GM23338 (cell line): ENCODE data around the gene CD2AP. TPM values are rescaled to one million over a fixed set of nuclear protein-coding genes. Genes with fewer than 3 reads are reported as not detected.

Experiments used
- ATAC-seq: fragments of 200-7000 bp; cut with Tn5 transposase; 3 replicates; pipeline ENCODE4 v1.9.1; 2020
- DNase-seq: peaks from one replicate; pipeline ENCODE4 v3.0.0-alpha.2; 2015; ENCODE audit warnings: low spot score
- H2AFZ ChIP-seq: fragments of 200-600 bp; sonication (generic); 2 replicates; pipeline ENCODE4 v1.8.0; 2016; ENCODE audit warnings: antibody characterized with exemption, mild to moderate bottlenecking, moderate library complexity
- H3F3A ChIP-seq: fragments of 200-600 bp; sonication (generic); replicated peaks from 2 replicates; pipeline ENCODE4 v1.8.0; 2017; ENCODE audit warnings: antibody characterized with exemption, mixed run types, low read depth
- H3K27ac ChIP-seq: fragments of 200-600 bp; sonication (generic); 2 replicates; pipeline ENCODE4 v1.6.1; 2016; ENCODE audit warnings: low read depth
- H3K27me3 ChIP-seq: fragments of 200-600 bp; sonication (generic); 2 replicates; pipeline ENCODE4 v1.8.0; 2016; ENCODE audit warnings: mild to moderate bottlenecking, mixed run types, moderate library complexity; ENCODE audit not compliant: insufficient read depth
- H3K36me3 ChIP-seq: fragments of 200-600 bp; sonication (generic); 2 replicates; pipeline ENCODE4 v1.8.0; 2016; ENCODE audit warnings: mild to moderate bottlenecking; ENCODE audit not compliant: insufficient read depth
- H3K4me1 ChIP-seq: fragments of 200-600 bp; sonication (generic); 2 replicates; pipeline ENCODE4 v1.8.0; 2016; ENCODE audit warnings: mild to moderate bottlenecking, moderate library complexity; ENCODE audit not compliant: insufficient read depth
- H3K4me2 ChIP-seq: fragments of 200-600 bp; sonication (generic); 2 replicates; pipeline ENCODE4 v1.7.1; 2017; ENCODE audit warnings: mixed run types
- H3K4me3 ChIP-seq: fragments of 200-600 bp; sonication (generic); 2 replicates; pipeline ENCODE4 v1.6.1; 2016; ENCODE audit warnings: mixed run types
- H3K79me2 ChIP-seq: fragments of 200-600 bp; sonication (generic); replicated peaks from 2 replicates; pipeline ENCODE4 v1.8.0; 2017; ENCODE audit warnings: mild to moderate bottlenecking; ENCODE audit not compliant: insufficient read depth
- H3K9me2 ChIP-seq: fragments of 200-600 bp; sonication (generic); 2 replicates; pipeline ENCODE4 v1.8.0; 2017; ENCODE audit not compliant: insufficient read depth
- H4K20me1 ChIP-seq: fragments of 200-600 bp; sonication (generic); replicated peaks from 2 replicates; pipeline ENCODE4 v1.8.0; 2017; ENCODE audit warnings: mild to moderate bottlenecking; ENCODE audit not compliant: insufficient read depth
- H3K27ac Mint-ChIP-seq: 2 replicates; pipeline ENCODE4 v1.8.0; 2020; ENCODE audit warnings: inconsistent platforms, mild to moderate bottlenecking, moderate library complexity, mixed read lengths
- H3K27me3 Mint-ChIP-seq: 3 replicates; pipeline ENCODE4 v1.8.0; 2022; ENCODE audit warnings: low read depth, mild to moderate bottlenecking, moderate library complexity, mixed read lengths, inconsistent platforms; ENCODE audit not compliant: insufficient read depth, poor library complexity
- H3K36me3 Mint-ChIP-seq: 3 replicates; pipeline ENCODE4 v1.8.0; 2021; ENCODE audit warnings: low read depth, mild to moderate bottlenecking, inconsistent platforms, moderate library complexity, mixed read lengths
- H3K4me1 Mint-ChIP-seq: 3 replicates; pipeline ENCODE4 v1.8.0; 2020; ENCODE audit warnings: mild to moderate bottlenecking, inconsistent platforms, mixed read lengths
- H3K4me3 Mint-ChIP-seq: 3 replicates; pipeline ENCODE4 v1.8.0; 2021; ENCODE audit warnings: moderate library complexity, mild to moderate bottlenecking, inconsistent platforms, mixed read lengths
- H3K9me3 Mint-ChIP-seq: 3 replicates; pipeline ENCODE4 v1.8.0; 2020; ENCODE audit warnings: moderate library complexity, mild to moderate bottlenecking, inconsistent platforms, mixed read lengths
- CREB1 ChIP-seq: fragments of 250-450 bp; sonication (Bioruptor Pico); IDR thresholded peaks from 2 replicates; pipeline ENCODE4 v1.5.0; 2020; ENCODE audit warnings: low read depth, mild to moderate bottlenecking, moderate library complexity
- CTCF ChIP-seq, 2 experiments: fragments of 200-600 bp in 1 of 2; sonication (generic) in 1 of 2; conservative IDR thresholded peaks; 2 replicates each; pipeline versions ENCODE4 v1.5.1 to v1.6.1; 2016 to 2017; ENCODE audit warnings: antibody characterized with exemption in 2 of 2, low read depth in 2 of 2, mild to moderate bottlenecking in 2 of 2, moderate library complexity in 1 of 2
- ETS1 ChIP-seq: IDR thresholded peaks from 2 replicates; pipeline ENCODE4 v1.6.1; 2016; ENCODE audit warnings: antibody characterized with exemption
- EZH2 ChIP-seq: fragments of 200-600 bp; sonication (generic); IDR thresholded peaks from one replicate; pipeline ENCODE4 v1.8.0; 2017; ENCODE audit warnings: antibody characterized with exemption, mild to moderate bottlenecking, low read depth; ENCODE audit not compliant: unreplicated experiment
- EZH2phosphoT487 ChIP-seq: fragments of 200-600 bp; sonication (generic); IDR thresholded peaks from one replicate; pipeline ENCODE4 v1.8.1; 2018; ENCODE audit warnings: antibody characterized with exemption; ENCODE audit not compliant: unreplicated experiment
- JUNB ChIP-seq: IDR thresholded peaks from one replicate; pipeline ENCODE4 v1.6.1; 2016; ENCODE audit warnings: antibody characterized with exemption; ENCODE audit not compliant: unreplicated experiment
- NANOG ChIP-seq: IDR thresholded peaks from 2 replicates; pipeline ENCODE4 v1.6.1; 2016; ENCODE audit warnings: antibody characterized with exemption, borderline replicate concordance
- POLR2AphosphoS5 ChIP-seq: IDR thresholded peaks from 2 replicates; pipeline ENCODE4 v1.6.1; 2016; ENCODE audit warnings: antibody characterized with exemption, low read depth
- STAT1 ChIP-seq: IDR thresholded peaks from one replicate; pipeline ENCODE4 v1.6.1; 2016; ENCODE audit warnings: antibody characterized with exemption; ENCODE audit not compliant: unreplicated experiment
- ZNF114 ChIP-seq: fragments of 250-450 bp; sonication (Bioruptor Pico); IDR thresholded peaks from 2 replicates; pipeline ENCODE4 v1.5.0; 2020; ENCODE audit warnings: mild to moderate bottlenecking, moderate library complexity
- ZNF331 ChIP-seq: fragments of 250-450 bp; sonication (Bioruptor Pico); IDR thresholded peaks from 2 replicates; pipeline ENCODE4 v1.5.0; 2020; ENCODE audit warnings: low read depth, mild to moderate bottlenecking, moderate library complexity
- ZNF462 ChIP-seq: fragments of 250-450 bp; sonication (Bioruptor Pico); IDR thresholded peaks from 2 replicates; pipeline ENCODE4 v1.5.0; 2020; ENCODE audit warnings: mild to moderate bottlenecking, moderate library complexity
- polyA plus RNA-seq: library from polyadenylated mRNA; unstranded; fragments of >200 nt; fragmentation: Nextera tagmentation; extraction: Ambion mirVana; gene quantifications from 2 replicates; pipeline ENCODE4 v1.2.1, GENCODE V29; 2016
- total RNA-seq: library from RNA; depleted of rRNA; stranded (reverse); fragments of >200 nt; shearing (Covaris generic); gene quantifications from 2 replicates; pipeline ENCODE4 v1.2.3, GENCODE V29; 2014
- TF ChIP-seq, protein P1 (sequence below): IDR thresholded peaks from one replicate; pipeline ENCODE4 v1.6.1; 2018; ENCODE audit warnings: antibody characterized with exemption; ENCODE audit not compliant: unreplicated experiment

CD2AP gene
- total and polyA plus RNA-seq, 2 experiments from 2014 or later, result 38.0 to 93.2 TPM

GRCh38 chr6:47527274-47527673, 49.7 kb downstream of the CD2AP start:
- Histone ChIP-seq H3K36me3 (no peaks in the 10 kb centered on the region), H3F3A (no peaks in the 10 kb centered on the region), H3K27ac (no peak overlapping the region), H3K9me2 (no peaks in the 10 kb centered on the region), H3K27me3 (no peaks in the 10 kb centered on the region), H2AFZ (no peak overlapping the region), H3K4me1 (peaks cover 27% of the 10 kb centered on the region), H3K79me2 (peaks cover 100% of the 10 kb centered on the region), H3K4me2 (no peak overlapping the region), H4K20me1 (peaks cover 42% of the 10 kb centered on the region), H3K4me3 (no peak overlapping the region)
- Mint-ChIP-seq H3K4me3 (no peak overlapping the region), H3K27me3 (no peaks in the 10 kb centered on the region), H3K36me3 (peaks cover 23% of the 10 kb centered on the region), H3K27ac (no peak overlapping the region), H3K4me1 (peaks cover 24% of the 10 kb centered on the region; the same call in 2 of the 3 replicates), H3K9me3 (no peaks in the 10 kb centered on the region)
- no peak for ATAC-seq
- TF ChIP-seq, protein P1, sequence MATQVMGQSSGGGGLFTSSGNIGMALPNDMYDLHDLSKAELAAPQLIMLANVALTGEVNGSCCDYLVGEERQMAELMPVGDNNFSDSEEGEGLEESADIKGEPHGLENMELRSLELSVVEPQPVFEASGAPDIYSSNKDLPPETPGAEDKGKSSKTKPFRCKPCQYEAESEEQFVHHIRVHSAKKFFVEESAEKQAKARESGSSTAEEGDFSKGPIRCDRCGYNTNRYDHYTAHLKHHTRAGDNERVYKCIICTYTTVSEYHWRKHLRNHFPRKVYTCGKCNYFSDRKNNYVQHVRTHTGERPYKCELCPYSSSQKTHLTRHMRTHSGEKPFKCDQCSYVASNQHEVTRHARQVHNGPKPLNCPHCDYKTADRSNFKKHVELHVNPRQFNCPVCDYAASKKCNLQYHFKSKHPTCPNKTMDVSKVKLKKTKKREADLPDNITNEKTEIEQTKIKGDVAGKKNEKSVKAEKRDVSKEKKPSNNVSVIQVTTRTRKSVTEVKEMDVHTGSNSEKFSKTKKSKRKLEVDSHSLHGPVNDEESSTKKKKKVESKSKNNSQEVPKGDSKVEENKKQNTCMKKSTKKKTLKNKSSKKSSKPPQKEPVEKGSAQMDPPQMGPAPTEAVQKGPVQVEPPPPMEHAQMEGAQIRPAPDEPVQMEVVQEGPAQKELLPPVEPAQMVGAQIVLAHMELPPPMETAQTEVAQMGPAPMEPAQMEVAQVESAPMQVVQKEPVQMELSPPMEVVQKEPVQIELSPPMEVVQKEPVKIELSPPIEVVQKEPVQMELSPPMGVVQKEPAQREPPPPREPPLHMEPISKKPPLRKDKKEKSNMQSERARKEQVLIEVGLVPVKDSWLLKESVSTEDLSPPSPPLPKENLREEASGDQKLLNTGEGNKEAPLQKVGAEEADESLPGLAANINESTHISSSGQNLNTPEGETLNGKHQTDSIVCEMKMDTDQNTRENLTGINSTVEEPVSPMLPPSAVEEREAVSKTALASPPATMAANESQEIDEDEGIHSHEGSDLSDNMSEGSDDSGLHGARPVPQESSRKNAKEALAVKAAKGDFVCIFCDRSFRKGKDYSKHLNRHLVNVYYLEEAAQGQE, result no peak
- TF ChIP-seq ZNF462 (CRISPR knock-in tag), result no peak
- TF ChIP-seq CREB1 (CRISPR knock-in tag), result no peak
- no peak for TF ChIP-seq EZH2phosphoT487
- TF ChIP-seq CTCF (conservative IDR thresholded peaks at IDR 0.05; ENCODE audit: low read depth in 2 of 2), result no peak
- no peak for TF ChIP-seq ZNF331 (CRISPR knock-in tag)
- no peak for TF ChIP-seq EZH2
- no peak for TF ChIP-seq POLR2AphosphoS5
- TF ChIP-seq JUNB, result no peak
- no peak for TF ChIP-seq NANOG
- TF ChIP-seq ETS1, result no peak
- TF ChIP-seq ZNF114 (CRISPR knock-in tag), result no peak
- no peak for TF ChIP-seq STAT1
- no peak for DNase-seq
